Amygdala (tissue), 56 donors: ENCODE measurements around the gene NTN1.
"Not testable (repeated sequence)": the region's sequence is repeated elsewhere in the genome, so short reads cannot be mapped to it uniquely, and the experiment has no call there.

ENCODE experiments used
- DNase-seq, 56 donors: peaks; one replicate each; lab custom pipeline; 2025; lab: John Stamatoyannopoulos, UW

NTN1 gene

GRCh38 chr17:9021158-9021991 lies at the start of gene NTN1:
Gene NTN1 (plus strand): TSS chr17:9021510. CDS start chr17:9022374, 864 bp downstream.
- peak in 10 of 56 donors; percentile 9 to 66 (median 28) for DNase-seq

GRCh38 chr17:8975091-8975725 lies 46.1 kb upstream of the NTN1 start:
- no peak for DNase-seq

- DNase-seq: no peak
Observed at GRCh38 chr17:8976638-8977037, 44.7 kb upstream of the NTN1 start.

GRCh38 chr17:8979715-8980114 lies 41.6 kb upstream of the NTN1 start:
- DNase-seq: no peak

GRCh38 chr17:8981443-8981842 lies 39.9 kb upstream of the NTN1 start:
- DNase-seq: no peak

GRCh38 chr17:8984225-8984624 lies 37.1 kb upstream of the NTN1 start:
- not testable (repeated sequence) for DNase-seq

GRCh38 chr17:8985054-8985701 lies 36.1 kb upstream of the NTN1 start:
- DNase-seq: no peak

GRCh38 chr17:8986295-8986694 lies 35.0 kb upstream of the NTN1 start:
- DNase-seq: no peak

- DNase-seq: not testable (repeated sequence)
Observed at GRCh38 chr17:8988263-8988935, 32.9 kb upstream of the NTN1 start.

GRCh38 chr17:8991514-8992285 lies 29.6 kb upstream of the NTN1 start:
- peak in 22 of 56 donors; percentile 1 to 61 (median 18) for DNase-seq

- peak in 23 of 56 donors; percentile 2 to 83 (median 23) for DNase-seq
Observed at GRCh38 chr17:8994319-8994718, 27.0 kb upstream of the NTN1 start.

- DNase-seq: no peak
Observed at GRCh38 chr17:8995711-8996110, 25.6 kb upstream of the NTN1 start.

- peak in 8 of 56 donors; percentile 3 to 42 (median 26) for DNase-seq
Observed at GRCh38 chr17:8997994-8998628, 23.2 kb upstream of the NTN1 start.

GRCh38 chr17:9001559-9001958 lies 19.8 kb upstream of the NTN1 start:
- DNase-seq: no peak

GRCh38 chr17:9002227-9002605 lies 19.1 kb upstream of the NTN1 start:
- DNase-seq: no peak

GRCh38 chr17:9002606-9003354 lies 18.5 kb upstream of the NTN1 start:
- DNase-seq: peak in 2 of 56 donors; percentile 13 to 16

GRCh38 chr17:9003355-9004131 lies 17.8 kb upstream of the NTN1 start:
- DNase-seq: peak in 5 of 56 donors; percentile 5 to 13 (median 8)
